Endothelial cell of umbilical vein (primary cell): ENCODE results near the gene KLHL5. TPM values are rescaled to one million over a fixed set of nuclear protein-coding genes. Genes with fewer than 3 reads are reported as not detected.

Source experiments
- BruUV-seq: library from RNA; stranded (reverse); fragments of 400-500 nt; replicated peaks from 2 replicates; lab custom pipeline; 2021; lab: Mats Ljungman, UMichigan
- CTCF ChIA-PET: fragments of 300-600, 350-600 bp; sonication (Branson Sonifier 250); formaldehyde crosslinking; loops from one replicate; lab custom pipeline; 2021; ENCODE audit warnings: antibody characterized with exemption, inconsistent platforms; lab: Charles Lee
- POLR2A ChIA-PET: fragments of 300-600, 350-600 bp; sonication (Branson Sonifier 250); formaldehyde crosslinking; loops from one replicate; lab custom pipeline; 2021; ENCODE audit warnings: antibody characterized with exemption, inconsistent platforms; lab: Charles Lee
- DNase-seq: peaks from one replicate; pipeline ENCODE4 v3.0.0-alpha.2; 2011; ENCODE audit warnings: low read depth, low spot score
- FAIRE-seq: peaks from 2 replicates; lab custom pipeline; 2011; peaks lifted over from hg19 to GRCh38; lab: Jason Lieb, UNC
- H2AFZ ChIP-seq: 2 replicates; pipeline ENCODE4 v1.6.0; 2012; ENCODE audit warnings: low read depth, low read length, control low read depth, inconsistent platforms
- H3K27ac ChIP-seq: 2 replicates; pipeline ENCODE4 v1.5.1; 2011; ENCODE audit warnings: low read depth, mild to moderate bottlenecking, control low read depth, low read length, moderate library complexity; ENCODE audit not compliant: insufficient read depth
- H3K27me3 ChIP-seq, 2 experiments: 2 replicates each; pipeline versions ENCODE4 v1.6.0 to v1.6.1; 2011; ENCODE audit warnings: low read length in 2 of 2, mixed read lengths in 1 of 2; ENCODE audit not compliant: control insufficient read depth in 2 of 2, insufficient read depth in 2 of 2
- H3K36me3 ChIP-seq, 2 experiments: 2 replicates in 1 of 2; 3 replicates in 1 of 2; pipeline ENCODE4 v1.5.1; 2011; ENCODE audit warnings: low read length in 2 of 2, mild to moderate bottlenecking in 1 of 2, moderate library complexity in 1 of 2; ENCODE audit not compliant: control insufficient read depth in 2 of 2, insufficient read depth in 2 of 2; ENCODE audit errors: extremely low read depth in 1 of 2
- H3K4me1 ChIP-seq: 3 replicates; pipeline ENCODE4 v1.5.1; 2011; ENCODE audit warnings: mild to moderate bottlenecking, low read length; ENCODE audit not compliant: control insufficient read depth, insufficient read depth; ENCODE audit errors: extremely low read depth
- H3K4me2 ChIP-seq: 2 replicates; pipeline ENCODE4 v1.6.1; 2011; ENCODE audit warnings: low read length, control low read depth, mixed read lengths; ENCODE audit not compliant: insufficient read depth
- H3K4me3 ChIP-seq, 3 experiments: fragments of 200-600 bp in 1 of 3; sonication (generic), shearing (Covaris generic) in 1 of 3; replicated peaks in 1 of 3; 2 replicates each; pipeline ENCODE4 v1.5.1; 2011 to 2016; ENCODE audit warnings: control low read depth in 3 of 3, low read length in 3 of 3, mild to moderate bottlenecking in 2 of 3, inconsistent platforms in 1 of 3, low read depth in 1 of 3, moderate library complexity in 1 of 3; ENCODE audit not compliant: insufficient read depth in 1 of 3
- H3K79me2 ChIP-seq: 2 replicates; pipeline ENCODE4 v1.6.0; 2012; ENCODE audit warnings: low read length, inconsistent platforms; ENCODE audit not compliant: control insufficient read depth, insufficient read depth
- H3K9ac ChIP-seq: replicated peaks from 2 replicates; pipeline ENCODE3; 2011; ENCODE audit warnings: low read length, control low read depth; ENCODE audit not compliant: insufficient read depth; ENCODE audit errors: extremely low read depth
- H3K9me1 ChIP-seq: replicated peaks from 3 replicates; pipeline ENCODE4 v1.6.0; 2011; ENCODE audit warnings: mild to moderate bottlenecking, low read length; ENCODE audit not compliant: control insufficient read depth, insufficient read depth; ENCODE audit errors: extremely low read depth
- H3K9me3 ChIP-seq: replicated peaks from 2 replicates; pipeline ENCODE4 v1.5.1; 2012; ENCODE audit warnings: low read length, inconsistent platforms; ENCODE audit not compliant: control insufficient read depth, insufficient read depth
- H4K20me1 ChIP-seq: replicated peaks from 2 replicates; pipeline ENCODE3; 2011; ENCODE audit warnings: mild to moderate bottlenecking, low read length; ENCODE audit not compliant: control insufficient read depth, insufficient read depth; ENCODE audit errors: extremely low read depth
- EZH2 ChIP-seq: IDR thresholded peaks from 2 replicates; pipeline ENCODE4 v1.6.1; 2012; ENCODE audit warnings: borderline replicate concordance, low read depth, mild to moderate bottlenecking, moderate library complexity, low read length, inconsistent platforms; ENCODE audit not compliant: severe bottlenecking
- FOS ChIP-seq: IDR thresholded peaks from 2 replicates; pipeline ENCODE4 v1.6.1; 2011; ENCODE audit warnings: mild to moderate bottlenecking, low read length, moderate library complexity, borderline replicate concordance; ENCODE audit not compliant: insufficient read depth
- GATA2 ChIP-seq: IDR thresholded peaks from 2 replicates; pipeline ENCODE4 v1.7.0; 2011; ENCODE audit warnings: low read depth, mild to moderate bottlenecking, moderate library complexity, mixed read lengths, low read length; ENCODE audit not compliant: insufficient read length, insufficient read depth
- JUN ChIP-seq: IDR thresholded peaks from 2 replicates; pipeline ENCODE4 v1.6.1; 2011; ENCODE audit warnings: borderline replicate concordance, low read depth; ENCODE audit not compliant: insufficient read length, insufficient read depth
- MYC ChIP-seq: IDR thresholded peaks from one replicate; pipeline ENCODE4 v1.6.1; 2011; ENCODE audit warnings: mild to moderate bottlenecking, low read depth, low read length
- POLR2A ChIP-seq: IDR thresholded peaks from 2 replicates; pipeline ENCODE4 v1.6.1; 2012; ENCODE audit warnings: low read depth, mild to moderate bottlenecking, control low read depth, low read length
- POLR2AphosphoS5 ChIP-seq: IDR thresholded peaks from 2 replicates; pipeline ENCODE4 v1.6.1; 2012; ENCODE audit warnings: low read depth, mild to moderate bottlenecking, control low read depth, low read length, moderate library complexity; ENCODE audit not compliant: insufficient read depth
- dilution Hi-C: fragments of 300-500 bp; cut with MboI; formaldehyde crosslinking; loops from one replicate; pipeline ENCODE4 v1.15.0; 2019; ENCODE audit warnings: low sequenced_read_pairs; ENCODE audit not compliant: extremely low pct_ligation_motif_present
- intact Hi-C: fragments of 100-400 bp; cut with micrococcal nuclease; formaldehyde crosslinking; loops from one replicate; pipeline ENCODE4 v1.10.0; 2022
- polyA plus RNA-seq, 4 experiments: library from polyadenylated mRNA; depleted of rRNA in 3 of 4; stranded (reverse) in 3 of 4; unstranded in 1 of 4; fragments of >200 nt; gene quantifications; 2 replicates each; pipeline versions ENCODE4 v1.2.1 to v1.2.3, GENCODE V29; 2011 to 2012; ENCODE audit warnings: missing spikeins in 1 of 4
- total RNA-seq: library from RNA; stranded (reverse); gene quantifications from 2 replicates; pipeline ENCODE4 v1.2.3, GENCODE V29; 2021
- TF ChIP-seq, protein P1 (sequence below), 2 donors: IDR thresholded peaks; 1 replicate in 1 of 2; 2 replicates in 1 of 2; pipeline ENCODE4 v1.5.1; 2011; ENCODE audit warnings: low read length in 2 of 2, mild to moderate bottlenecking in 2 of 2, moderate library complexity in 2 of 2, control low read depth in 1 of 2, inconsistent platforms in 1 of 2, low read depth in 1 of 2; ENCODE audit not compliant: insufficient read depth in 1 of 2; ENCODE audit errors: extremely low read depth in 1 of 2
- TF ChIP-seq, protein P2 (sequence below): IDR thresholded peaks from 2 replicates; pipeline ENCODE4 v1.6.1; 2011; ENCODE audit not compliant: insufficient read depth, insufficient read length

The KLHL5 gene
- total and polyA plus RNA-seq, 2 donors (not counting 3 experiments of a cell fraction or from before 2014, with no cell fraction given): 32.2 to 54.6 TPM

DNA sequence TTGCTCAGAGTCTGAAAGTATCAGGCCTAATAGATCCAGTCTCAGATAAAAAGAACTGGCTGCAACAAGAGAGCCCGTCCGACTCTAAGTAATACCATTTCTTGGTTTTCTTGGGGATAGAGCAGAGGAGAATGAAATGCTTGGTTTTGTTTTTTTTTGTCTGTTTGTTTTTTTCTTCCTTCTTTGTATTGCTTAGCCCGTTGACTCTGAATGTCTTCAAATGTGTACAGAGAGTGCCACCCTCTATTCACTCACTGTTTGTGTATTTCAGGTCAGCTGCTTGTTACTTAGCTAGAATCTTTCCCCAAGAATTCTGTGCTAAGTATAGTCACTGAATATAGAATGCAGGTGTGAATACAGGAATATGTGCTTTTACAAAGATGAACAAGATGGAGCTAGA is 24.1 kb upstream of the KLHL5 start:
- Histone ChIP-seq H3K4me2 (no peak overlapping the region), H3K9me1 (no peaks in the 10 kb centered on the region), H3K27me3 (no peaks in the 10 kb centered on the region), H3K36me3 (no peaks in the 10 kb centered on the region), H4K20me1 (no peaks in the 10 kb centered on the region), H3K4me3 (no peak overlapping the region), H3K9me3 (no peaks in the 10 kb centered on the region), H2AFZ (peak overlapping the region; percentile 56), H3K27ac (peak overlapping the region; percentile 1), H3K9ac (no peak overlapping the region), H3K79me2 (no peaks in the 10 kb centered on the region), H3K4me1 (peaks cover 19% of the 10 kb centered on the region)
- ChIA-PET CTCF (interaction anchor here (1.2 kb wide), 1 partner anchor 60 kb away, joined by 3 read pairs; no protein-coding TSS in a partner anchor), POLR2A (no interaction called here)
- dilution Hi-C loops: no loop called here
- intact Hi-C loops: no loop called here
- no TSS peak for BruUV-seq
- TF ChIP-seq POLR2A (no peak), MYC (no peak), JUN (no peak), POLR2AphosphoS5 (no peak)
- TF ChIP-seq, protein P1, sequence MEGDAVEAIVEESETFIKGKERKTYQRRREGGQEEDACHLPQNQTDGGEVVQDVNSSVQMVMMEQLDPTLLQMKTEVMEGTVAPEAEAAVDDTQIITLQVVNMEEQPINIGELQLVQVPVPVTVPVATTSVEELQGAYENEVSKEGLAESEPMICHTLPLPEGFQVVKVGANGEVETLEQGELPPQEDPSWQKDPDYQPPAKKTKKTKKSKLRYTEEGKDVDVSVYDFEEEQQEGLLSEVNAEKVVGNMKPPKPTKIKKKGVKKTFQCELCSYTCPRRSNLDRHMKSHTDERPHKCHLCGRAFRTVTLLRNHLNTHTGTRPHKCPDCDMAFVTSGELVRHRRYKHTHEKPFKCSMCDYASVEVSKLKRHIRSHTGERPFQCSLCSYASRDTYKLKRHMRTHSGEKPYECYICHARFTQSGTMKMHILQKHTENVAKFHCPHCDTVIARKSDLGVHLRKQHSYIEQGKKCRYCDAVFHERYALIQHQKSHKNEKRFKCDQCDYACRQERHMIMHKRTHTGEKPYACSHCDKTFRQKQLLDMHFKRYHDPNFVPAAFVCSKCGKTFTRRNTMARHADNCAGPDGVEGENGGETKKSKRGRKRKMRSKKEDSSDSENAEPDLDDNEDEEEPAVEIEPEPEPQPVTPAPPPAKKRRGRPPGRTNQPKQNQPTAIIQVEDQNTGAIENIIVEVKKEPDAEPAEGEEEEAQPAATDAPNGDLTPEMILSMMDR (IDR thresholded peaks at IDR 0.05; ENCODE audit: extremely low read depth in 1 of 2, insufficient read depth in 1 of 2, low read depth in 1 of 2, low read length in 2 of 2): no peak
- TF ChIP-seq, protein P2, sequence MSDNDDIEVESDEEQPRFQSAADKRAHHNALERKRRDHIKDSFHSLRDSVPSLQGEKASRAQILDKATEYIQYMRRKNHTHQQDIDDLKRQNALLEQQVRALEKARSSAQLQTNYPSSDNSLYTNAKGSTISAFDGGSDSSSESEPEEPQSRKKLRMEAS: no peak
- no peak for DNase-seq
- no peak for FAIRE-seq

DNA sequence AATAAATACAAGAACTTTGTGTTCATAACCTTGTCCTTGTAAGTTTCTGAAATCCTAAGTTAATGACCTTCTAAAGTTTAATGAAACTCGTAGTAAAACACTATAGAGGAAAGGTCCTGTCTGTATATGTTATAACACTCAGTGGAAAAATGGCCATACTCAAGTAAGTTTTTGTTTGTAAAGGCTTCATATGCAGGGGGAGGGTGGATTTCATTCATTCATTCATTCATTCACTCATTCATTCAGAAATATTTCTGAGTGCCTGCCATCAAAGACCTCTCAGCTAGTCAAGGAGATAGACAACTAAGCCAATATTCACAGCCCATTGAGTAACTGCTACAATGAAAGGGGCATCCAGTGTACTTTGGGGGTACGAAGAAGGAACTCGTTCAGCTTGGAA is 22.9 kb upstream of the KLHL5 start:
- no peaks in the 10 kb centered on the region for H3K79me2 ChIP-seq
- H3K9ac ChIP-seq: no peak overlapping the region
- no peak overlapping the region for H2AFZ ChIP-seq
- TF ChIP-seq POLR2AphosphoS5: no peak
- TF ChIP-seq FOS: no peak
- TF ChIP-seq MYC: no peak
- TF ChIP-seq, protein P1 (IDR thresholded peaks at IDR 0.05; ENCODE audit: extremely low read depth in 1 of 2, insufficient read depth in 1 of 2, low read depth in 1 of 2, low read length in 2 of 2): no peak
- no peak for TF ChIP-seq GATA2
- no peak for TF ChIP-seq POLR2A
- no peak for TF ChIP-seq JUN
- TF ChIP-seq EZH2: no peak
- TF ChIP-seq, protein P2: no peak
- H3K4me3 ChIP-seq: no peak overlapping the region
- DNase-seq (no peak), FAIRE-seq (no peak)
- no peaks in the 10 kb centered on the region for H3K9me3 ChIP-seq
- peaks cover 26% of the 10 kb centered on the region for H3K4me1 ChIP-seq
- H3K4me2 ChIP-seq: no peak overlapping the region
- no peak overlapping the region for H3K27ac ChIP-seq
- CTCF ChIA-PET: no interaction called here
- no peaks in the 10 kb centered on the region for H4K20me1 ChIP-seq
- H3K36me3 ChIP-seq: no peaks in the 10 kb centered on the region
- H3K9me1 ChIP-seq: no peaks in the 10 kb centered on the region
- dilution Hi-C loops (no loop called here), intact Hi-C loops (no loop called here)
- H3K27me3 ChIP-seq: no peaks in the 10 kb centered on the region
- BruUV-seq: no TSS peak
- POLR2A ChIA-PET: no interaction called here
